Kidney (tissue), 14 donors: ENCODE results near the gene HOXB1. TPM values are rescaled to one million over a fixed set of nuclear protein-coding genes. Genes with fewer than 3 reads are reported as not detected.

ENCODE experiments used
- DNase-seq, 5 donors: peaks; one replicate each; pipeline ENCODE4 v3.0.0-alpha.2; 2013 to 2020
- FAIRE-seq: peaks from 2 replicates; lab custom pipeline; 2012; peaks lifted over from hg19 to GRCh38; lab: Jason Lieb, UNC
- H3K27ac ChIP-seq, 2 donors: one replicate each; pipeline ENCODE4 v1.7.0; 2013; ENCODE audit warnings: low read depth in 2 of 2, low read length in 2 of 2, inconsistent platforms in 1 of 2
- H3K27me3 ChIP-seq: one replicate; pipeline ENCODE4 v1.7.1; 2013; ENCODE audit warnings: low read length, inconsistent platforms; ENCODE audit not compliant: control insufficient read depth, insufficient read depth
- H3K36me3 ChIP-seq, 3 donors: one replicate each; pipeline versions ENCODE4 v1.7.0 to v1.7.1; 2013; ENCODE audit warnings: low read length in 3 of 3, control low read depth in 1 of 3, inconsistent platforms in 1 of 3; ENCODE audit not compliant: insufficient read depth in 3 of 3, control insufficient read depth in 2 of 3
- H3K4me1 ChIP-seq, 3 donors: one replicate each; pipeline versions ENCODE4 v1.7.0 to v1.7.1; 2013; ENCODE audit warnings: low read length in 3 of 3, inconsistent platforms in 1 of 3, low read depth in 1 of 3; ENCODE audit not compliant: control insufficient read depth in 2 of 3, insufficient read depth in 2 of 3
- H3K4me3 ChIP-seq, 3 donors: one replicate each; pipeline versions ENCODE4 v1.7.0 to v1.8.1; 2013; ENCODE audit warnings: low read length in 3 of 3, control low read depth in 1 of 3, inconsistent platforms in 1 of 3
- H3K9ac ChIP-seq, 3 donors: one replicate each; pipeline versions ENCODE4 v1.7.0 to v1.7.1; 2013; ENCODE audit warnings: low read length in 3 of 3, control low read depth in 1 of 3, inconsistent platforms in 1 of 3
- H3K9me3 ChIP-seq, 3 donors: one replicate each; pipeline versions ENCODE4 v1.7.0 to v1.7.1; 2013; ENCODE audit warnings: low read length in 3 of 3, control low read depth in 1 of 3, inconsistent platforms in 1 of 3; ENCODE audit not compliant: control insufficient read depth in 2 of 3, insufficient read depth in 1 of 3
- CTCF ChIP-seq: IDR thresholded peaks from 3 replicates; pipeline ENCODE4 v1.5.1; 2012; ENCODE audit warnings: mild to moderate bottlenecking, moderate library complexity, borderline replicate concordance; ENCODE audit not compliant: insufficient read depth; ENCODE audit errors: extremely low read depth
- intact Hi-C: fragments of 100-400 bp; cut with DNase I; formaldehyde crosslinking; loops from one replicate; pipeline ENCODE4 v1.11.1; 2022
- polyA plus RNA-seq: library from polyadenylated mRNA; stranded (reverse); fragments of 350-450 nt; fragmentation: Illumina TruSeq; extraction: RNeasy Lipid Tissue Mini Kit (QIAGEN cat#74804); gene quantifications from one replicate; pipeline ENCODE4 v1.2.3, GENCODE V29; 2014; ENCODE audit warnings: low read depth, low replicate concordance; ENCODE audit not compliant: insufficient read depth
- total RNA-seq: library from RNA; stranded (reverse); fragmentation: NEBNext Ultra II Directional; extraction: Animal tissue kit (Norgen Biotek cat#: 25700); gene quantifications from one replicate; pipeline ENCODE4 v1.2.1, GENCODE V29; 2021
- donor health status: control.
- donor health status: control.
- donor health status: control.
- donor health status: control.
- donor health status: control.
- donor health status: DM: yes; HTN: yes; CAD: no.
- donor health status: Normal renal cell carcinoma (clear cell type).

The HOXB1 gene
- total and polyA plus RNA-seq, 2 donors from 2014 or later, result not detected

GRCh38 chr17:48566717-48567116 lies 35.9 kb upstream of the HOXB1 start:
- no peak for TF ChIP-seq CTCF
- Histone ChIP-seq H3K9me3 (no peaks in the 10 kb centered on the region), H3K27me3 (no peaks in the 10 kb centered on the region), H3K9ac (peak overlapping the region in 1 of 3 donors; percentile 65), H3K27ac (peak overlapping the region; percentile 68 to 77), H3K4me3 (peak overlapping the region in 1 of 3 donors; percentile 44), H3K36me3 (peaks cover 2 to 5% (median 4%) of the 10 kb centered on the region in 3 donors), H3K4me1 (peaks cover 29 to 50% (median 44%) of the 10 kb centered on the region in 3 donors)
- FAIRE-seq, result no peak
- intact Hi-C loops, result no loop called here
- no peak for DNase-seq

GRCh38 chr17:48565925-48566710 lies 35.3 kb upstream of the HOXB1 start:
- H3K27ac ChIP-seq, result peak overlapping the region; percentile 68 to 77
- no peak for TF ChIP-seq CTCF
- DNase-seq (no peak), FAIRE-seq (no peak)
- peak overlapping the region in 1 of 3 donors; percentile 65 for H3K9ac ChIP-seq
- no peaks in the 10 kb centered on the region for H3K9me3 ChIP-seq
- peaks cover 34 to 56% (median 45%) of the 10 kb centered on the region in 3 donors for H3K4me1 ChIP-seq
- no peaks in the 10 kb centered on the region for H3K27me3 ChIP-seq
- intact Hi-C loops, result no loop called here
- peaks cover 2 to 8% (median 5%) of the 10 kb centered on the region in 3 donors for H3K36me3 ChIP-seq
- H3K4me3 ChIP-seq, result no peak overlapping the region

- FAIRE-seq, result no peak
- Histone ChIP-seq H3K9me3 (no peaks in the 10 kb centered on the region), H3K36me3 (peaks cover 2 to 8% (median 5%) of the 10 kb centered on the region in 3 donors), H3K27me3 (no peaks in the 10 kb centered on the region), H3K9ac (peak overlapping the region in 1 of 3 donors; percentile 65), H3K4me1 (peaks cover 41 to 62% (median 51%) of the 10 kb centered on the region in 3 donors), H3K27ac (peak overlapping the region; percentile 19 to 77), H3K4me3 (peak overlapping the region in 2 of 3 donors; percentile 39 to 45)
- no peak for TF ChIP-seq CTCF
- intact Hi-C loops, result no loop called here
- no peak for DNase-seq
Observed at GRCh38 chr17:48565022-48565554, 34.3 kb upstream of the HOXB1 start.
